Measurements from ENCODE around the gene METTL9.

Gene METTL9

DNA sequence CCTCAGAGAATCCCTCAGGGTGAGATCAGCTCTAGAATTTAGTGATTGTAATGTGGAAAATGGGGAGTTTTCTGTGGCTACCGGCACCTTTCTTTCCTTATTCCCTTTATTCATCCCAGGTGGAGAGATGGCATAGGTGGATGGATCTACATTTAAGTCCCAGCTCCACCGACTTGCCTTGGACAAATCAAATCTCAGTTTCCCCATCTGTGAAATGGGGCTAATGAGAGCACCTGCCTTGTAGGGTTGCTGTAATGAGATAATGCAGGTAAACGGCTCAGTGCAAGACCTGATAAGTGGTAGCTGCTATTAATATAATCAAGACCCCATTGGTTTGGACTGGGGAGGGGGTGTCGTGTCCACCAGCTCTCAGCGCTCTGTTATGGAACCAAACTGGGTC, 104.9 kb downstream of the METTL9 start:
- DNase-seq (ENCODE audit: low read depth, low spot score) = no peak

DNA sequence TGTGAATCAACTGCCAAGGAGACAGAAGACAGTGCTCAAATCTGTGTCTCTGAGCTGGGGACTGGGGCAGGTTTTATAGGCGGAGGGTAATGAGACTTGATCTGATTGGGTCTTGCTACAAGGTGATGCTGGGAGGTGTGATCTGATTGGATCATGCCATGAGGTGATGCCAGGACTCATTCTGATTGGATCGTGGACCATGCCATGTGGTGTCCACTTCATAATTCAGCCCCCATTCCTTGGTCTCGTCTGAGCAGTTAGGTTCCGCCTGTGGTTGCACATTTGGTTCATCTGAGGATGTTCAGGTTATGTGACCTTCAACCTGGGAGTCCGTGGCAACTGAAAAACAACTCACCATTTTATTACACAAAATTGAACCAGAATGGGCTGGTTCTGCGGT, 105.4 kb downstream of the METTL9 start:
- no peak for DNase-seq (ENCODE audit: low read depth, low spot score)

Measured in activated CD4-positive, CD25-positive, alpha-beta regulatory T cell treated with anti-CD3 and anti-CD28 coated beads, Interleukin-2, amount 50 U/mL, for 16 hours (primary cell).